GDM1 (cell line): ENCODE data around the gene ALDH9A1.
A peak's percentile ranks its signal among the peaks of the same experiment; 100 is the strongest.
"Not testable (repeated sequence)": the region's sequence is repeated elsewhere in the genome, so short reads cannot be mapped to it uniquely, and the experiment has no call there.

ENCODE experiments used
- DNase-seq: peaks from one replicate; lab custom pipeline; 2025; lab: John Stamatoyannopoulos, UW

The ALDH9A1 gene

GRCh38 chr1:165686971-165687433 is 11.4 kb downstream of the ALDH9A1 start:
- no peak for DNase-seq

GRCh38 chr1:165686121-165686970 is 12.0 kb downstream of the ALDH9A1 start:
- DNase-seq: peak; percentile 5

GRCh38 chr1:165683848-165684485 is 14.4 kb downstream of the ALDH9A1 start:
- no peak for DNase-seq

- DNase-seq: not testable (repeated sequence)
These were observed 17.6 kb downstream of the ALDH9A1 start for GRCh38 chr1:165680773-165681172.

DNA sequence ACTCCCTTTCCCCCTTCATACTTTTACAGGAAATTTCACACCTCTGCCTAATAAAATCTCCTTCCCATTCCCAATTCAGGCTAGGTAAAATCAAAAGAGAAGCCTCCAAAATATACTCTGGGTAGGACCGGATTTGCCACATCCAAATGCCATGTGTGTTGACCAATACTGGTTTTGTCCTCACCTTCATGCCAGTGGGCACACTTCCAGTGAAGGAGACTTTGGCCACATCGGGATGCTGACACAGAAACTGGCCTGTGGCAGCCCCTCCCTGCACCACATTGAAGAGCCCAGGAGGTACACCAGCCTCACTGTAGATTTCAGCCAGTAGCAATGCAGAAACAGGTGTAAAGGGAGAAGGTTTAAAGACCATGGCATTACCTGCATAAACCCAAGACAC is 18.1 kb downstream of the ALDH9A1 start:
- DNase-seq: no peak

- no peak for DNase-seq
These were observed 18.9 kb downstream of the ALDH9A1 start for GRCh38 chr1:165679282-165680036.

GRCh38 chr1:165678509-165678908 is 19.9 kb downstream of the ALDH9A1 start:
- DNase-seq: no peak

GRCh38 chr1:165675794-165676193 is 22.6 kb downstream of the ALDH9A1 start:
- no peak for DNase-seq

DNA sequence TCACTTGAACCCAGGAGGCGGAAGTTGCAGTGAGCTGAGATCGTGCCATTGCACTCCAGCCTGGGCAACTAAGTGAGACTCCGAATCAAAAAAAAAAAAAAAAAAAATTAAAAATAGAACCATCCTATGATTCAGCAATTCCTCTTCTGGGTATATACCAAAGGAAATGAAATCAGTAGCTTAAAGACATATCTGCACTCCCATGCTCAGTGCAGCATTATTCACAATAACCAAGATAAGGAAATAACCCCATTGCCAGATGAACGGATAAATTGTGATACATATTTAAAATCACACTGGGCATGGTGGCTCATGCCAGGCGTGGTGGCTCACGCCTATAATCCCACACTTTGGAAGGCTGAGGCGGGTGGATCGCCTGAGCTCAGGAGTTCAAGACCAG is 23.8 kb downstream of the ALDH9A1 start:
- DNase-seq: no peak

- no peak for DNase-seq
These were observed 26.8 kb downstream of the ALDH9A1 start for GRCh38 chr1:165671526-165671925.

GRCh38 chr1:165668184-165668583 is 30.2 kb downstream of the ALDH9A1 start:
- DNase-seq: no peak

DNA sequence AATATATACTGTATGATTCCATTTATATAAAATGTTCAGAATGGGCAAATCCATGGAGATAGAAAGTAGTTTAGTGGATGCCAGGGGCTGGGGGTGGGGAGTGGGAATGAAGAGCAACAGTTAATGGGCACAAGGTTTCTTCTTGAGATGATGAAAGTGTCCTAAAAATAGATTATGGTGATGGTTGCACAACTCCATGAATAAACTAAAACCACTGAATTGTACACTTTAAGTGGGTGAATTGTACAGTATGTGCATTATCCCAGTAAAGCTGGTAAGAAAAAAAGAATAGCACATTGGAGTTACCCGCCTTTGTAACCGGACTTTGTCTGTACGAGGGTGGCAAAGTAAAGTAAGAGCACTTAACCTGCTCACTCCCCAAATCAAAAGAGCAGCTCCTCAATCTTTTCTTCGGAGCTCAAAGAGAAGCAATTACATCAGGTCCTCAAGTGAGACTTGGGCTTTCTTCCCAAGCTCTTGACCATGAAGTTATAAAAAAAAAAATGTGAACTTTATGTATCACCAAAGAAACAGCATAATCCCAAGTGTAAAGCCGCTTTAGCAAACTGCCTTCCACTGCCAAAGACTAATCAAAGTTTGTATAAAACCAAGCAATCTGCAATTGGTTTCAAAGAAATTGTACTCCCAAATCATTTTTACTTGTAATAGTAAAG is 32.1 kb downstream of the ALDH9A1 start:
- no peak for DNase-seq

DNA sequence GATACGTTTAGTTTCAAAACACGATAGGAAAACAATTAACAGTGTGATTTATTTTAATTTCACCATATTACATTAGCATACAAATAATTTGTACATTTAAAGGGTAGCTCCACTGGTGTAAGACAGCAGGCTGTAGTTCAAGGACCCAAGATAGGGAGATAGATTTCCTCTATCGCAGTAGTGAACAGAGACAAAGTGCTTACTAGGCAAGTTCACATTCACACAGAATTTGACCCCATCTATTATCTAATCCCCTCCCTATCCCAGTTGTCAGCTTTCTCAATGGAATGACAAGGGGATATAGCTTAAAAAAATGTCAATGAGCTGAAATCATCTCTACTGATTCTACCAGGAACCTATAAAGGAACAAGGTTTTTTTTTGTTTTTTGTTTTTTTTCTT is 36.2 kb downstream of the ALDH9A1 start:
- DNase-seq: no peak

GRCh38 chr1:165661703-165662102 is 36.7 kb downstream of the ALDH9A1 start:
- DNase-seq: no peak

- DNase-seq: no peak
These were observed 38.8 kb downstream of the ALDH9A1 start for GRCh38 chr1:165659581-165659895.

DNA sequence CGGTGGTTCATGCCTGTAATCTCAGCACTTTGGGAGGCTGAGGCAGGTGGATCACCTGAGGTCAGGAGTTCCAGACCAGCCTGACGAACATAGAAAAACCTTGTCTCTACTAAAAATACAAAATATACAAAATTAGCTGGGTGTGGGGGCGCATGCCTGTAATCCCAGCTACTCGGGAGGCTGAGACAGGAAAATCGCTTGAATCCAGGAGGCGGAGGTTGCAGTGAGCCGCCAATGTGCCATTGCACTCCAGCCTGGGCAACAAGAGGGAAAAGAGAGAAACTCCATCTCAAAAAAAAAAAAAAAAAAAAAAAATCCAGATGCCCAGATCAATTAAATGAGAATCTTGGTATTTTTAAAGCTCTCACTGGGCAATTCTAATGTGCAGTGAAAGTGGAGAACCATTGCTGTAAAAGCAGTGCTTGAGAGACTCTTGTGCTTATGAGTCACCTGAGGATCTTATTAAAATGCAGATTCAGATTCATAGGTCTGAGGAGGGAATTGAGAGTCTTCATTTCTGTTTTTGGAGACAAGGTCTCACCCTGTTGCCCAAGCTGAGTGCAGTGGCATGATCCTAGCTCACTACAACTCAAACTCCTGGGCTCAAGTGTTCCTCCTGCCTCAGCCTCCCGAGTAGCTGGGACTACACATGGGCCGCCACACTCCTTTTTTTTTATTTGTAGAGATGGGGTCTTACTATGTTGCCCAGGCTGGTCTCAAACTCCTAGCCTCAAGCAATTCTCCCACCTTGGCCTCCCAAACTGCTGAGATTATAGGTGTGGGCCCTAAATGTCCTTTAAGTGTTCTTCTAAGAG is 39.4 kb downstream of the ALDH9A1 start:
- DNase-seq: not testable (repeated sequence)

GRCh38 chr1:165650981-165651625 is 47.3 kb downstream of the ALDH9A1 start:
- no peak for DNase-seq

DNA sequence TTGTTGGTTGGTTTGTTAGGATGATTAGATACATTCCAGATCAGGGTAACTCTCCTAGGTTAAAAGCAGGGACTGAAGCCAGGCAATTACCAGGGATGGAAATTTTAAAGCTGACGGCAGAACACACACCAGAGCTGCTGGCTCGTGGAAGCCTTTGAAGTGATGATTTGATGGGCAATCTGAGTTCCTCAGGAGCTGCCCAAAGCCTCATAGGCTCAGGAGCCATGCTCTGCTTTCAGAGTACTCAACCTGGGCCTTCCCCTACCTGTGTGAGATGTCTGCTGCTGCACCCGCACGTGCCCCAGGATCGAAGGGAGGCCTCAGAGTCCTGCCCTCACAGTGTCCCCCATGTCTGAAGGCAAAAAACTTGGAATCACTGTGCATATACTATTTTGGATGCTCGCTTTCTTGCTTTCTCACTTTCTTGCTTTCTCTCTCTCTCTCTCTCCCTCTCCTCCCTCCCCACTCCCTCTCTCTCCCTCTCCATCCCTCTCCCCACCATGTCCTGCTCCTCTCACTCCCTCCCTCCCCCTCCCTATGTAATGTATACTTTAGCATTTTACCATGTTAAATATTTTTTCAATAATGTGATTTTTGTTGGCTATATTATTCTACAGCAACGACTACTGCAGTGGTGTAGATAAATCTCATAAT is 49.3 kb downstream of the ALDH9A1 start:
- DNase-seq: no peak

DNA sequence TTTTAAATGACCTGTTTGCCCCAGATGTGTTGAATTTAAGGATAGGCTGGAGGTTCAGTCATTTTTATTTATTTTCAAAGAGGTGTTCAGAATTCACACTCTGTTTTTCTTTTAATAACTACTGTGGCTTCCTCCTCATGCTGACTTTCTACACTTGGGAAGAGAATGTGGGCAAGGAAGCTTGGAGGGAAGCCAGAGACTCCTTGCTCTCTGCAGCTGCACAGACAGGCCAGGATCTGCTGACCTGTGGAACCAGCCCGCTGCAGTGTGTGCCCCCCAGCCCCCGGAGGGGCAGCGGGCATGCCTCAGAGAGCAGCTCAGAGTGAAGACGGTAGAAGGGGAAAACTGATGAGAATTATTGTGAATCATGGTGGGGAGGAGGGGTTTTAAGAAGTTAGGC is 50.4 kb downstream of the ALDH9A1 start:
- no peak for DNase-seq

GRCh38 chr1:165647517-165647916 is 50.8 kb downstream of the ALDH9A1 start:
- DNase-seq: no peak
